Measurements from ENCODE around the gene CXCL14.

The CXCL14 gene

GRCh38 chr5:135566422-135567400 is 12.1 kb downstream of the CXCL14 start:
- no peak for DNase-seq (ENCODE audit: extremely low read depth, low read depth)
- no peak for TF ChIP-seq CTCF (IDR thresholded peaks at IDR 0.05; ENCODE audit: low read depth, low read length, missing control alignments)
- H3K4me3 ChIP-seq (replicated peaks; ENCODE audit: low read depth, low read length), result no peak overlapping the region

GRCh38 chr5:135565725-135566421 is 12.9 kb downstream of the CXCL14 start:
- TF ChIP-seq CTCF (IDR thresholded peaks at IDR 0.05; ENCODE audit: low read depth, low read length, missing control alignments), result peak; percentile 98
- DNase-seq (ENCODE audit: extremely low read depth, low read depth), result no peak
- H3K4me3 ChIP-seq (replicated peaks; ENCODE audit: low read depth, low read length), result no peak overlapping the region

GRCh38 chr5:135565266-135565665 is 13.5 kb downstream of the CXCL14 start:
- TF ChIP-seq CTCF (IDR thresholded peaks at IDR 0.05; ENCODE audit: low read depth, low read length, missing control alignments), result no peak
- H3K4me3 ChIP-seq (replicated peaks; ENCODE audit: low read depth, low read length), result no peak overlapping the region
- no peak for DNase-seq (ENCODE audit: extremely low read depth, low read depth)

- DNase-seq (ENCODE audit: extremely low read depth, low read depth), result no peak
- no peak for TF ChIP-seq CTCF (IDR thresholded peaks at IDR 0.05; ENCODE audit: low read depth, low read length, missing control alignments)
- H3K4me3 ChIP-seq (replicated peaks; ENCODE audit: low read depth, low read length), result no peak overlapping the region
Measured at GRCh38 chr5:135564331-135564730, 14.5 kb downstream of the CXCL14 start.

- no peak for TF ChIP-seq CTCF (IDR thresholded peaks at IDR 0.05; ENCODE audit: low read depth, low read length, missing control alignments)
- no peak overlapping the region for H3K4me3 ChIP-seq (replicated peaks; ENCODE audit: low read depth, low read length)
- DNase-seq (ENCODE audit: extremely low read depth, low read depth), result no peak
Measured at GRCh38 chr5:135561266-135561665, 17.5 kb downstream of the CXCL14 start.

- peak; percentile 92 for TF ChIP-seq CTCF (IDR thresholded peaks at IDR 0.05; ENCODE audit: low read depth, low read length, missing control alignments)
- no peak overlapping the region for H3K4me3 ChIP-seq (replicated peaks; ENCODE audit: low read depth, low read length)
- DNase-seq (ENCODE audit: extremely low read depth, low read depth), result peak; percentile 58
Measured at GRCh38 chr5:135560858-135561257, 17.9 kb downstream of the CXCL14 start.

Data from HFF-Myc (cell line).